ENCODE data around the gene CACNA1H. TPM values are rescaled to one million over a fixed set of nuclear protein-coding genes. Genes with fewer than 3 reads are reported as not detected.

CACNA1H gene
- total and polyA plus RNA-seq, 2 donors (not counting 3 experiments of a cell fraction or from before 2014, with no cell fraction given), result 0.03 TPM; not detected in 1

DNA sequence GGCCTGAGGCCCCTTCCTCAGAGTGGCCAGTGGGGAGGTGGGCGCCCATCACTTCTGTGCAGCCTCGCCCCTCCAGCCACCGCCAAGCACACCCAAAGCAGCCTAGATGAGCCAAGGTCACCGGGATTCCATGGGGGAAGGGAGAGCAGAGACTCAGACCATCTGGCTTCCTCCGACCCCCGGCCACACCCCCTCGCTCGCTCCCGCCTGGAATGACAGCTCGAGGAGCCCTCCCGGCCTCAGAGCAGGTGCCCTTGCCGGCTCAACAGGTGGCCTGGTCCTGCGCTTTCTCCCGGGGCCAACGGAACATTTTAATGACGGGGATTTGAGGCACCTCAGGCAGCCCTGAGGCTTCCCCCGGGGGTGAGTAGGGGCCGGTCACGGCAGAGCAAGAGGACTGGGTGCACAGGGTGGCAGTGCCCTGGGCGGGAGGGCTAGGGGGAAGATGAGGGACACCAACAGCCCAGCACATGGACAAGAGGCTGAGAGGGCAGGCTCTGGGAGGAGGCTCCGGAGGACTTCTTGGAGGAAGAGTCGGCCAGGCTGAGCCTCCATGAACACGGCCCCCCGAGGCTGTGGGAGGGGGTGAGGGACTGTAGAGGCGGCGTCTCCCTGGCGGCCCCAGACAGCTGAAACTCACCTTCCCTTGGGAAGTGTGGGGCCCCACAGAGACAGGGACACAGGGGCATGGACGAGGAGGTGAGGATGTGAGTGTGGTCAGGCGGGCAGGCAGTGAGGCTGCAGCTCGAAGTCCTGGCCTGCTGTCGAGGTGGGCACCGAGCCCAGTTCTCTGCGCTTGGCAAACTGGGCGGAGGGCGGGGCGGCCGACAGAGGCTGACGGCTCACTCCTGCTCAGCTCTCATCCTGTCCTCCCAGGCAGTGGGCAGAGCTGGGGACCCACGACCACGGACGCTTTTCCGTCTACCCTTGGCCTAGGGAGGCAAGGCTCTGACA is 44.3 kb upstream of the CACNA1H start:
- POLR2A ChIA-PET, result no interaction called here
- no peaks in the 10 kb centered on the region for H3K4me1 ChIP-seq (ENCODE audit: control insufficient read depth, extremely low read depth, insufficient read depth, low read length)
- intact Hi-C loops (cut with micrococcal nuclease), result no loop called here
- CTCF ChIA-PET, result interaction anchor here (2.2 kb wide), 1 partner anchor 51 kb away, joined by 9 read pairs; no protein-coding TSS in a partner anchor
- no peak overlapping the region for H3K9ac ChIP-seq (replicated peaks; ENCODE audit: extremely low read depth, insufficient read depth, low read length)
- no peaks in the 10 kb centered on the region for H3K9me3 ChIP-seq (replicated peaks; ENCODE audit: control insufficient read depth, insufficient read depth, low read length)
- no peak overlapping the region for H3K4me2 ChIP-seq (ENCODE audit: insufficient read depth, low read length)
- dilution Hi-C loops (cut with MboI; ENCODE audit: extremely low pct_ligation_motif_present, low sequenced_read_pairs), result no loop called here
- H3K27me3 ChIP-seq (ENCODE audit: control insufficient read depth in 2 of 2, insufficient read depth in 2 of 2, low read length in 2 of 2), result no peaks in the 10 kb centered on the region
- no peak for DNase-seq (ENCODE audit: low read depth, low spot score)
- H3K9me1 ChIP-seq (replicated peaks; ENCODE audit: control insufficient read depth, extremely low read depth, insufficient read depth, low read length), result no peaks in the 10 kb centered on the region
- no peaks in the 10 kb centered on the region for H3K79me2 ChIP-seq (ENCODE audit: control insufficient read depth, insufficient read depth, low read length)
- no peak overlapping the region for H3K27ac ChIP-seq (ENCODE audit: insufficient read depth, low read depth, low read length)
- H3K36me3 ChIP-seq (ENCODE audit: control insufficient read depth in 2 of 2, extremely low read depth in 1 of 2, insufficient read depth in 2 of 2, low read length in 2 of 2), result no peaks in the 10 kb centered on the region
- no peaks in the 10 kb centered on the region for H4K20me1 ChIP-seq (replicated peaks; ENCODE audit: control insufficient read depth, extremely low read depth, insufficient read depth, low read length)
- no peak overlapping the region for H2AFZ ChIP-seq (ENCODE audit: low read depth, low read length)
- TF ChIP-seq MYC (IDR thresholded peaks at IDR 0.05; ENCODE audit: low read depth, low read length) (no peak), EZH2 (IDR thresholded peaks at IDR 0.05; ENCODE audit: borderline replicate concordance, low read depth, low read length, severe bottlenecking) (no peak), GATA2 (IDR thresholded peaks at IDR 0.05; ENCODE audit: insufficient read depth, insufficient read length, low read depth, low read length) (no peak), FOS (IDR thresholded peaks at IDR 0.05; ENCODE audit: borderline replicate concordance, insufficient read depth, low read length) (no peak), JUN (IDR thresholded peaks at IDR 0.05; ENCODE audit: borderline replicate concordance, insufficient read depth, insufficient read length, low read depth) (no peak), POLR2A (IDR thresholded peaks at IDR 0.05; ENCODE audit: low read depth, low read length) (no peak), POLR2AphosphoS5 (IDR thresholded peaks at IDR 0.05; ENCODE audit: insufficient read depth, low read depth, low read length) (no peak)
- TF ChIP-seq, protein P1, sequence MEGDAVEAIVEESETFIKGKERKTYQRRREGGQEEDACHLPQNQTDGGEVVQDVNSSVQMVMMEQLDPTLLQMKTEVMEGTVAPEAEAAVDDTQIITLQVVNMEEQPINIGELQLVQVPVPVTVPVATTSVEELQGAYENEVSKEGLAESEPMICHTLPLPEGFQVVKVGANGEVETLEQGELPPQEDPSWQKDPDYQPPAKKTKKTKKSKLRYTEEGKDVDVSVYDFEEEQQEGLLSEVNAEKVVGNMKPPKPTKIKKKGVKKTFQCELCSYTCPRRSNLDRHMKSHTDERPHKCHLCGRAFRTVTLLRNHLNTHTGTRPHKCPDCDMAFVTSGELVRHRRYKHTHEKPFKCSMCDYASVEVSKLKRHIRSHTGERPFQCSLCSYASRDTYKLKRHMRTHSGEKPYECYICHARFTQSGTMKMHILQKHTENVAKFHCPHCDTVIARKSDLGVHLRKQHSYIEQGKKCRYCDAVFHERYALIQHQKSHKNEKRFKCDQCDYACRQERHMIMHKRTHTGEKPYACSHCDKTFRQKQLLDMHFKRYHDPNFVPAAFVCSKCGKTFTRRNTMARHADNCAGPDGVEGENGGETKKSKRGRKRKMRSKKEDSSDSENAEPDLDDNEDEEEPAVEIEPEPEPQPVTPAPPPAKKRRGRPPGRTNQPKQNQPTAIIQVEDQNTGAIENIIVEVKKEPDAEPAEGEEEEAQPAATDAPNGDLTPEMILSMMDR (IDR thresholded peaks at IDR 0.05; ENCODE audit: extremely low read depth in 1 of 2, insufficient read depth in 1 of 2, low read depth in 1 of 2, low read length in 2 of 2), result no peak
- TF ChIP-seq, protein P2, sequence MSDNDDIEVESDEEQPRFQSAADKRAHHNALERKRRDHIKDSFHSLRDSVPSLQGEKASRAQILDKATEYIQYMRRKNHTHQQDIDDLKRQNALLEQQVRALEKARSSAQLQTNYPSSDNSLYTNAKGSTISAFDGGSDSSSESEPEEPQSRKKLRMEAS (IDR thresholded peaks at IDR 0.05; ENCODE audit: insufficient read depth, insufficient read length), result no peak
- FAIRE-seq, result no peak
- BruUV-seq (replicated peaks), result no TSS peak
- H3K4me3 ChIP-seq (replicated peaks in 1 of 3; ENCODE audit: insufficient read depth in 1 of 3, low read depth in 1 of 3, low read length in 3 of 3), result no peak overlapping the region

Data from endothelial cell of umbilical vein (primary cell).